Aorta (tissue), 5 donors: ENCODE data around the gene SNAP47. TPM values are rescaled to one million over a fixed set of nuclear protein-coding genes. Genes with fewer than 3 reads are reported as not detected.

Experiments
- ATAC-seq: fragments of 200-7000 bp; cut with Tn5 transposase; one replicate; pipeline ENCODE4 v1.9.1; 2022; ENCODE audit warnings: moderate library complexity; ENCODE audit not compliant: low FRiP score
- DNase-seq, 2 donors: peaks; one replicate each; pipeline ENCODE4 v3.0.0-alpha.2; 2020
- H3K27ac ChIP-seq, 2 donors: one replicate each; pipeline ENCODE4 v1.5.1; 2013; ENCODE audit warnings: low read length in 2 of 2, mild to moderate bottlenecking in 2 of 2, moderate library complexity in 2 of 2, control low read depth in 1 of 2, inconsistent platforms in 1 of 2, low read depth in 1 of 2
- H3K27me3 ChIP-seq, 2 donors: one replicate each; pipeline ENCODE4 v1.6.1; 2013; ENCODE audit warnings: control low read depth in 1 of 2, low read length in 1 of 2, mild to moderate bottlenecking in 1 of 2, moderate library complexity in 1 of 2; ENCODE audit not compliant: insufficient read depth in 2 of 2, control insufficient read depth in 1 of 2
- H3K36me3 ChIP-seq, 2 donors: one replicate each; pipeline ENCODE4 v1.6.1; 2013; ENCODE audit warnings: control low read depth in 1 of 2, low read length in 1 of 2, mild to moderate bottlenecking in 1 of 2; ENCODE audit not compliant: insufficient read depth in 2 of 2, control insufficient read depth in 1 of 2
- H3K4me1 ChIP-seq, 2 donors: one replicate each; pipeline ENCODE4 v1.6.1; 2013; ENCODE audit warnings: low read length in 2 of 2, control low read depth in 1 of 2, mild to moderate bottlenecking in 1 of 2, moderate library complexity in 1 of 2; ENCODE audit not compliant: insufficient read depth in 2 of 2, control insufficient read depth in 1 of 2
- H3K4me3 ChIP-seq, 2 donors: one replicate each; pipeline ENCODE4 v1.5.1; 2013; ENCODE audit warnings: low read length in 2 of 2, control low read depth in 1 of 2, mild to moderate bottlenecking in 1 of 2
- H3K9me3 ChIP-seq: one replicate; pipeline ENCODE4 v1.6.1; 2013; ENCODE audit warnings: mild to moderate bottlenecking, low read length; ENCODE audit not compliant: control insufficient read depth
- WGBS, 2 donors: extraction: QIAGEN DNeasy Blood & Tissue Kit; methylation state at CpG; one replicate each; pipeline ENCODE4 v1.1.7; 2013; 5-methylcytosine and 5-hydroxymethylcytosine counted together
- intact Hi-C, 2 donors: fragments of 100-400 bp; cut with DNase I; formaldehyde crosslinking; loops; one replicate each; pipeline versions ENCODE4 v1.14.2 to v1.15.0; 2022
- polyA plus RNA-seq, 2 donors: library from polyadenylated mRNA; stranded (reverse); fragments of 200-250 nt; gene quantifications; one replicate each; pipeline ENCODE4 v1.2.3, GENCODE V29; 2013
- total RNA-seq, 2 donors: library from RNA; stranded (reverse); fragmentation: NEBNext Ultra II Directional; extraction: Animal tissue kit (Norgen Biotek cat#: 25700); gene quantifications; one replicate each; pipeline ENCODE4 v1.2.1, GENCODE V29; 2021
- donor health status: healthy with polysubstance abuse.
- donor health status: Bipolar disorder and iron deficiency.
- donor health status: DM: no; HTN: no; CAD: no.
- donor health status: DM: no; HTN: no; CAD: no.
- donor health status: DM: yes; HTN: yes; CAD: no.

SNAP47 gene
- total and polyA plus RNA-seq, 4 donors: 14.6 to 24.6 (median 16.4) TPM

DNA sequence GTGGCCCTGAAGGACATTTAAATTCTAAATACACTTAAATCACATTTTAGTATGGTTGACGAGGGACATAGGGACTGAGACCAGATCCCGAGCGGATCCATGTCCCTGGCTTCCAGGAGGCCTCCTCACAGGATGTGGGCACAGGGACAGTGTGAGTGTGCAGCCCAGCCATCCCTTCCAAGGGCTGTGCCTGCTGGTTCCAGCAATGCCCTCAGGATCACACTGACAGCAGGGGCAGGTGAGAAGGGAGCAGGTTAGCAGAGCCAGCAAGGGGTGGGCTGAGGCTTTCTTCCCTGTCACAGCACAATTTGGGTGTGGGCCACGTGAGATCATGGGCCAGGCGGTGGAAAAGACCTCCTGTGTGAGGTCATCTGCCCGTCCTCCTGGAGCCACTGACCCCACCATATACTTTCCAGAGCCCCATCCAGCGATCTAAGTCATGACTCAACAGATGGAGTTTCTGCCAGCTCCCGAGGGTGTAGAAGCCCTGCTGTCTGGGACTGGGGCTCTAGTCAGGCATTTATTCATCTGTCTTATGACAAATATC is 43.2 kb downstream of the SNAP47 start:
- DNase-seq: no peak
- Histone ChIP-seq H3K27me3 (no peaks in the 10 kb centered on the region), H3K36me3 (no peaks in the 10 kb centered on the region), H3K9me3 (no peaks in the 10 kb centered on the region), H3K4me1 (no peaks in the 10 kb centered on the region), H3K4me3 (no peak overlapping the region), H3K27ac (no peak overlapping the region)
- WGBS, 2 donors: 62 to 75% methylated on average over 8 of the region's 8 CpGs
- ATAC-seq: no peak
- intact Hi-C loops: no loop called here

GRCh38 chr1:227779021-227779441 is 43.8 kb downstream of the SNAP47 start:
- Histone ChIP-seq H3K27me3 (no peaks in the 10 kb centered on the region), H3K27ac (no peak overlapping the region), H3K4me1 (no peaks in the 10 kb centered on the region), H3K4me3 (no peak overlapping the region), H3K9me3 (no peaks in the 10 kb centered on the region), H3K36me3 (no peaks in the 10 kb centered on the region)
- no peak for ATAC-seq
- 89 to 94% methylated on average over 10 of the region's 10 CpGs for WGBS, 2 donors
- intact Hi-C loops: no loop called here
- no peak for DNase-seq

DNA sequence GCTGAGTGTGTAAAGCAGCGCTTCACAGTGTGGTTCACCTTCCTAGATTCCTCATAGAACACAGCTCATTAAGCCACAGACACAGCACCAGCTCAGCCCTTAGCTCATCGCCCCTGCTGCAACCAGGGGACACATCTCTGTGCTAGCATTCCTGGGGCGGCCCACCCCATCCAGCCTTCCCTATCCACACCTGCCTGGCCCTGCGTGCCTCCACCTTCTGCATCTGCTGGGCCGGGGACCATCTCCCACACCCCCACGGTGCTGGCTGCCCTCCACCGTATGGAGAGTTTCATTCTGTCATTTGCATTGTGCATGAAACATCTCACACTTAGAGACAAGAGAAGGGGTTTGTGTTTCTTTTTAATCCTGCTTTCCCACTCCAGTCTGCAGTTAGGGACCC is 44.5 kb downstream of the SNAP47 start:
- WGBS, 2 donors: 96 to 97% methylated on average over 7 of the region's 7 CpGs

DNA sequence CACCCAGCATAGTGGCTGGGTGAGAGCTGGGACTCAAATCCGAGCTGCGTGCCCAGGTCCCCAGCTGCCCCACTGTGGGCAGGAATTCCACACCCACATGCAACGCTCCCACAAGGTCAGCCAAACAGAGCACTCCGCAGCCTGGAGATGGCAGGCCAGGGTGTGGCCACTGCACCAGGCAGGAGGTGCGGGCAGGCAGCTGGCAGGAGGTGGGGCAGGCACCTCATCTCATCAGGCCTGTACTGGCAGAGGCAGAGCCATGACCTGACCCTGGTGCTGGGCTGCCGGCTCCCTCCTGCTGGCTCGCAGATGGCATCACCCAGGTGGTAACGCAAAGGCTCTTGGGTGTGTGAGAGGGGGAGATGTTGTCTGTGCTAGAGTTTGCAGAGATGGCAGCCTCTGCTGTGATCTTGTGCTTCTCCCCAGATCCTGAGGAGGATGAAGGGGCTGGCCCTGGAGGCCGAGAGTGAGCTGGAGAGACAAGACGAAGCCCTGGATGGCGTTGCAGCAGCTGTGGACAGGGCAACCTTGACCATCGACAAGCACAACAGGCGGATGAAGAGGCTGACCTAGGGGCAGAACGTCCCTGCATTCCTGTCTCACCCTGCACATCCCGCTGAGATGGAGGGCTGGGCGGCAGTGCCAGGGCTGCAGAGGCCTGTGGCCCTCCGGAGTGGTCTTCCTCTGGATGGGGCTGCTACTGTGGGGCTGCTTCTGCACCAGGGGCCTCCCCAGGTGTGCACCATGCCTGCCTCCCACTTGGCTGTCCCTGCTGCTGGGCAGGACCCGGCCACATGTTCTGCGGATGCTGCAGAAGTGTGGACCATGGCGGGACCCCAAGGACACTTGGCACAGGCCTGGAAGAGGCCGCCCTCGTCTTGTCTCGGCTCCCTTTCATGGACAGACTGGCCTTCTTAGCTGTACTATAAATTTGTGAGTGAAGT is 45.1 kb downstream of the SNAP47 start:
- Histone ChIP-seq H3K27ac (no peak overlapping the region), H3K4me1 (no peaks in the 10 kb centered on the region), H3K9me3 (no peaks in the 10 kb centered on the region), H3K4me3 (no peak overlapping the region), H3K36me3 (no peaks in the 10 kb centered on the region), H3K27me3 (no peaks in the 10 kb centered on the region)
- intact Hi-C loops: loop anchor here in 1 of 2 donors (10.0 kb wide), 2 partner anchors 46 to 384 kb away; partner anchors contain the start of genes IBA57, JMJD4 and SNAP47
- ATAC-seq (no peak), DNase-seq (no peak)
- WGBS, 2 donors: 84 to 94% methylated on average over 23 of the region's 23 CpGs

More for the DNA sequence above, 44.5 kb downstream of the SNAP47 start:
- intact Hi-C loops: loop anchor here in 1 of 2 donors (10.0 kb wide), 2 partner anchors 45 to 385 kb away; partner anchors contain the start of genes IBA57, JMJD4 and SNAP47
- H3K27me3 ChIP-seq: no peaks in the 10 kb centered on the region
- H3K4me1 ChIP-seq: no peaks in the 10 kb centered on the region
- DNase-seq: no peak
- no peak for ATAC-seq
- H3K9me3 ChIP-seq: no peaks in the 10 kb centered on the region
- no peak overlapping the region for H3K27ac ChIP-seq
- H3K4me3 ChIP-seq: no peak overlapping the region
- H3K36me3 ChIP-seq: no peaks in the 10 kb centered on the region

GRCh38 chr1:227781314-227781930 is 46.2 kb downstream of the SNAP47 start:
- DNase-seq (no peak), ATAC-seq (peak; percentile 27)
- Histone ChIP-seq H3K4me1 (no peaks in the 10 kb centered on the region), H3K9me3 (no peaks in the 10 kb centered on the region), H3K27ac (no peak overlapping the region), H3K27me3 (no peaks in the 10 kb centered on the region), H3K36me3 (no peaks in the 10 kb centered on the region), H3K4me3 (no peak overlapping the region)
- WGBS, 2 donors: 93 to 97% methylated on average over 15 of the region's 15 CpGs
- intact Hi-C loops: loop anchor here in 1 of 2 donors (10.0 kb wide), 2 partner anchors 47 to 383 kb away; partner anchors contain the start of genes IBA57, JMJD4 and SNAP47

DNA sequence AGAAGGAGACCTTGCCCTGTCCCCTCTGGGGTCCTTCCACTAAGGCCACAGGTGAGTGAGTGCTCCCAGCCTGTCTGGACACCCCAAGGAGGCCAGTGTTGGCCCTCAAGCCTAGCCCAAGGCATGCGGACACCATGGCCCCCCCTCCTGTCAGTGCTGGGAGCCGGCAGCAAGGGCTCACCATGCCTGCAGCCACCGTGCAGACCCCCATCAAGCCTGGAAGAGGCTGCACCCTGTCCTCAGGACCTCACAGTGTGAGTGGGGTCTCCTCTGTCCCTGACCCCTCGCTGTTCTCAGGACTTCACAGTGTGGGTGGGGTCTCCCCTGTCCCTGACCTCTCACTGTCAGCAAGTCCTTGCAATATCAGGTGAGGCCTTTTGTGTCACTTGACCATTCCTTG is 47.0 kb downstream of the SNAP47 start:
- Histone ChIP-seq H3K9me3 (no peaks in the 10 kb centered on the region), H3K36me3 (no peaks in the 10 kb centered on the region), H3K27ac (no peak overlapping the region), H3K4me3 (no peak overlapping the region), H3K27me3 (no peaks in the 10 kb centered on the region), H3K4me1 (no peaks in the 10 kb centered on the region)
- intact Hi-C loops: loop anchor here in 1 of 2 donors (10.0 kb wide), 2 partner anchors 47 to 383 kb away; partner anchors contain the start of genes IBA57, JMJD4 and SNAP47
- no peak for ATAC-seq
- no peak for DNase-seq
- WGBS, 2 donors: 87 to 98% methylated on average over 4 of the region's 4 CpGs

DNA sequence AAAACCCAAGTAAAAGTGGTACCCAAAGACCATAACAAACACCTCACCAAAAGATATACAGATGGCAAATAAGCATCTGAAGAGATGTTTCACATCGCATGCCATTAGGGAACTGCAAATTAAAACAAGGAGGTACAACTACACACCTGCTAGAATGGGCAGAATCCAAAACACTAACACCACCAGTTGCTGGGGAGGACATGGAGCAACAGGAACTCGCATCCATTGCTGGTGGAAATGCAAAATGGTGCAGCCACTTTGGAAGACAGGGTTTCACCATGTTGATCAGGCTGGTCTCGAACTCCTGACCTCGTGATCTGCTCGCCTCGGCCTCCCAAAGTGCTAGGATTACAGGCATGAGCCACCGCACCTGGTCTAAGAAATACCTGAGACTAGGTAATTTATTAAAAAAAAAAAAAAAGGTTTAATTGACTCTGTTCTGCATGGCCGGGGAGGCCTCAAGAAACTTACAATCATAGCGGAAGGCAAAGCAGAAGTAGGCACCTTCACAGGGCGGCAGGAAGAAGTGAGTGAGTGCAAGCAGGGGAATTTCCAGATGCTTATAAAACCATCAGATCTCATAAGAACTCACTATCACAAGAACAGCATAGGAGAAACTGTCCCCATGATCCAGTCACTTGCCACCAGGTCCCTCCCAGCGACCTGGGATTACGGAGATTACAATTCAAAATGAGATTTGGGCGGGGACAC is 50.0 kb downstream of the SNAP47 start:
- intact Hi-C loops: loop anchor here (5.0 to 10.0 kb wide), 3 partner anchors 50 to 380 kb away; partner anchors contain the start of genes ARF1 (in 1 of the 2), IBA57 (in 1 of the 2), JMJD4 (in 1 of the 2) and SNAP47 (in 1 of the 2)
- H3K9me3 ChIP-seq: no peaks in the 10 kb centered on the region
- ATAC-seq (no peak), DNase-seq (no peak)
- 93 to 95% methylated on average over 13 of the region's 13 CpGs for WGBS, 2 donors
- no peaks in the 10 kb centered on the region for H3K36me3 ChIP-seq
- no peak overlapping the region for H3K27ac ChIP-seq
- H3K4me1 ChIP-seq: no peaks in the 10 kb centered on the region
- no peaks in the 10 kb centered on the region for H3K27me3 ChIP-seq
- H3K4me3 ChIP-seq: no peak overlapping the region
